ENCODE results near the gene KCNK7. TPM values are rescaled to one million over a fixed set of nuclear protein-coding genes. Genes with fewer than 3 reads are reported as not detected.

KCNK7 gene
- total RNA-seq, 1 experiment from 2014 or later = 0.69 TPM

- DNase-seq (ENCODE audit: low read depth, low spot score) (no peak), ATAC-seq (0 out of 2 replicates have a peak, but pooled peaks have one; percentile 4)
- H3K27me3 ChIP-seq (ENCODE audit: control insufficient read depth, insufficient read depth, low read length) = no peaks in the 10 kb centered on the region
- POLR2A ChIA-PET = no interaction called here
- in situ Hi-C loops (cut with HindIII; ENCODE audit: low pct_unique_long_range_greater_than_20kb, low sequenced_read_pairs) (no loop called here), intact Hi-C loops (cut with micrococcal nuclease; ENCODE audit: unreplicated experiment) (no loop called here)
- BruUV-seq (replicated peaks) = no TSS peak
- TF ChIP-seq CTCF (IDR thresholded peaks at IDR 0.05) = no peak
- TF ChIP-seq REST (IDR thresholded peaks at IDR 0.05; ENCODE audit: insufficient read depth in 1 of 2, low read depth in 2 of 2, low read length in 1 of 2) = peak in 1 of 2 experiments; percentile 22; a peak in 1 of 4 replicates
- H3K27ac ChIP-seq (ENCODE audit: low read length) = no peak overlapping the region
- H3K4me3 ChIP-seq (ENCODE audit: low read depth in 2 of 2, low read length in 2 of 2) = no peak overlapping the region
- peaks cover 2% of the 10 kb centered on the region; the same call in 1 of the 2 replicates for H3K36me3 ChIP-seq (ENCODE audit: control insufficient read depth, insufficient read depth, low read length)
- CTCF ChIA-PET = no interaction called here
- no peaks in the 10 kb centered on the region for H3K9me3 ChIP-seq (ENCODE audit: control insufficient read depth, insufficient read depth, low read depth, low read length)
- H3K4me1 ChIP-seq (ENCODE audit: control insufficient read depth, insufficient read depth, low read length) = peaks cover 11% of the 10 kb centered on the region; the same call in 1 of the 2 replicates
Observed at GRCh38 chr11:65599955-65600246, 4.3 kb upstream of the KCNK7 start.

GRCh38 chr11:65599216-65599954 lies 3.8 kb upstream of the KCNK7 start:
- Histone ChIP-seq H3K27ac (ENCODE audit: low read length) (no peak overlapping the region), H3K4me1 (ENCODE audit: control insufficient read depth, insufficient read depth, low read length) (peaks cover 12% of the 10 kb centered on the region; the same call in 1 of the 2 replicates), H3K36me3 (ENCODE audit: control insufficient read depth, insufficient read depth, low read length) (peaks cover 2% of the 10 kb centered on the region; the same call in 1 of the 2 replicates), H3K27me3 (ENCODE audit: control insufficient read depth, insufficient read depth, low read length) (no peaks in the 10 kb centered on the region), H3K4me3 (ENCODE audit: low read depth in 2 of 2, low read length in 2 of 2) (no peak overlapping the region), H3K9me3 (ENCODE audit: control insufficient read depth, insufficient read depth, low read depth, low read length) (no peaks in the 10 kb centered on the region)
- intact Hi-C loops (cut with micrococcal nuclease; ENCODE audit: unreplicated experiment) = no loop called here
- TF ChIP-seq POLR2AphosphoS5 (IDR thresholded peaks at IDR 0.05; ENCODE audit: low read depth, low read length) (no peak), REST (IDR thresholded peaks at IDR 0.05; ENCODE audit: insufficient read depth in 1 of 2, low read depth in 2 of 2, low read length in 1 of 2) (no peak), SIN3A (IDR thresholded peaks at IDR 0.05; ENCODE audit: borderline replicate concordance, insufficient read depth, low read depth, low read length) (no peak), CTCF (IDR thresholded peaks at IDR 0.05) (no peak), TCF7L2 (IDR thresholded peaks at IDR 0.05; ENCODE audit: low read depth, low read length) (no peak)
- DNase-seq (ENCODE audit: low read depth, low spot score) (no peak), ATAC-seq (0 out of 2 replicates have a peak, but pooled peaks have one; percentile 2)
- POLR2A ChIA-PET = no interaction called here
- BruUV-seq (replicated peaks) = no TSS peak
- in situ Hi-C loops (cut with HindIII; ENCODE audit: low pct_unique_long_range_greater_than_20kb, low sequenced_read_pairs) = no loop called here
- CTCF ChIA-PET = no interaction called here

Measured in Panc1 (cell line).